Retinal pigment epithelial cell (primary cell): ENCODE data around the gene BCDIN3D.

ENCODE experiments used
- DNase-seq: peaks from one replicate; pipeline ENCODE4 v3.0.0-alpha.2; 2010; ENCODE audit warnings: low read depth
- H3K4me3 ChIP-seq: 2 replicates; pipeline ENCODE4 v1.5.1; 2011; ENCODE audit warnings: mild to moderate bottlenecking, low read length, control low read depth, moderate library complexity
- TF ChIP-seq, protein P1 (sequence below): conservative IDR thresholded peaks from 2 replicates; pipeline ENCODE4 v1.5.1; 2011; ENCODE audit warnings: low read depth, low read length, control low read depth, inconsistent platforms

BCDIN3D gene

DNA sequence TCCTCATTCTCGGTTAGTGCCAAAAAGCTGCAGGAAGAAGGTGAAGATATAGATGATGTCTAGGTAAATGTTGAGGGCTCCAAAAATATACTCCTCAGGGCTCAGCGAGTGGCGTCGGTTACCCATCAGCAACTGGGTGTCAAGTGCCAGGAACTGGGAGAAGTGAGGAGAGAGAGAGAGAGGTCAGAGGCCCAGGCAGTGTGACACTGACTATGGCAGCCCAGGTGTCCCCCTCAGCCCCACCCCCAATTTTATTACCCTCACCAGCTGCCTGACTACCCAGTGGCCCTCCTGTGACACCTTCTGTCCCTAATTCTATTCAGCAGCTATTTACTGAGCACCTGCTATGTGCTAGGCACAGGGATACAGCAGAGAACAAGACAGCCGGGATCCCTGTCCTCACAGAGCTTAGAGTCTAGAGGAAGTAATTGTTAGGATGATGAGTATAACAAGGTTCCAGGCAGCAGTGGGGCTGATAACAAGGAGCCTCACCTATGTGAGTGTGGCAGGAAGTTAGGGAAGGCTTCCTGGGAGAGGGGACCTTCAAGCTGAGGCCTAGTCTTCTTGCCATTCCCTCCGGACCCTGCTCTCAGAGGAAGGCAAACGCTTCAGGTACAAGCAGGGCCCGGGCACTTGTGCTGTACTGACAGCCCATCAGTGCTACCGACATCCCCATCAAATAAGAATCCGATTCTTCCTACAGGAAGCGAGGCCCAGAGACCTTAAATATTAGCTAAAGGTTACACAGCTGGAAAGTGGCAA lies 27.8 kb upstream of the BCDIN3D start:
- TF ChIP-seq, protein P1, sequence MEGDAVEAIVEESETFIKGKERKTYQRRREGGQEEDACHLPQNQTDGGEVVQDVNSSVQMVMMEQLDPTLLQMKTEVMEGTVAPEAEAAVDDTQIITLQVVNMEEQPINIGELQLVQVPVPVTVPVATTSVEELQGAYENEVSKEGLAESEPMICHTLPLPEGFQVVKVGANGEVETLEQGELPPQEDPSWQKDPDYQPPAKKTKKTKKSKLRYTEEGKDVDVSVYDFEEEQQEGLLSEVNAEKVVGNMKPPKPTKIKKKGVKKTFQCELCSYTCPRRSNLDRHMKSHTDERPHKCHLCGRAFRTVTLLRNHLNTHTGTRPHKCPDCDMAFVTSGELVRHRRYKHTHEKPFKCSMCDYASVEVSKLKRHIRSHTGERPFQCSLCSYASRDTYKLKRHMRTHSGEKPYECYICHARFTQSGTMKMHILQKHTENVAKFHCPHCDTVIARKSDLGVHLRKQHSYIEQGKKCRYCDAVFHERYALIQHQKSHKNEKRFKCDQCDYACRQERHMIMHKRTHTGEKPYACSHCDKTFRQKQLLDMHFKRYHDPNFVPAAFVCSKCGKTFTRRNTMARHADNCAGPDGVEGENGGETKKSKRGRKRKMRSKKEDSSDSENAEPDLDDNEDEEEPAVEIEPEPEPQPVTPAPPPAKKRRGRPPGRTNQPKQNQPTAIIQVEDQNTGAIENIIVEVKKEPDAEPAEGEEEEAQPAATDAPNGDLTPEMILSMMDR = no peak
- no peak for DNase-seq
- H3K4me3 ChIP-seq = no peak overlapping the region

DNA sequence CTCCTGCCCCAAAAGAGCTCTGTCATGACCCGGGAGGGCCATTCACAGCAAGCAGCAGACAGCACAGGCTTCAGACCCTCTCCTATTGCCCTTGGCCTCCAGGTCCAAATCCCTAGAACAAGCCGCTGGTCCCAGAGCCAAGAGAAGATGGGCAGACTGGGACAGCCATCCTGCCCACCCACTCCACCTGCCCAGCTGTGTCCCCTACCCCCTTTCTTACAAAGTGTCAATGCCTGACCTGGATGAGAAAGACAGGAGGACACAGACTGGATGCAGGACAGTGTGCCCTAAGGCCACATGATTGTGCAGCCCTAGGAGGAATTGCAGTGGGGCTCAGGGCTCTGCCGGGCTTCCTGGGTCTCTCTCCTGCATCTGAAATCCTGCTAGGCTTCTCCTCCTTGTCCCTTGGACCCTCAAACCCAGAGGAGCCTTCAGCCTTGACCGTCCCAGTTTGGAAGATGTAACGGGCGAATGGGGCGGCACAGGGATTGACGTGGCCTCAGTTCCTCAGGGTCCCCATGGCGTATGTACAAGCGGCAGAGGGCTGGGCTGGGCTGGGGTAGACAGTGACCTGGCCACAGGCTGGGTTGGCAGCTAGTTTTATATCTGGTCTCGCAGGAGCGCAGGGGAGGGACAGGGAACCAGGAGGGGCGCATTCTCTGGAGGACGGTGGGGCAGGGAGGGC lies 27.1 kb upstream of the BCDIN3D start:
- no peak overlapping the region for H3K4me3 ChIP-seq
- TF ChIP-seq, protein P1 = no peak
- DNase-seq = no peak

DNA sequence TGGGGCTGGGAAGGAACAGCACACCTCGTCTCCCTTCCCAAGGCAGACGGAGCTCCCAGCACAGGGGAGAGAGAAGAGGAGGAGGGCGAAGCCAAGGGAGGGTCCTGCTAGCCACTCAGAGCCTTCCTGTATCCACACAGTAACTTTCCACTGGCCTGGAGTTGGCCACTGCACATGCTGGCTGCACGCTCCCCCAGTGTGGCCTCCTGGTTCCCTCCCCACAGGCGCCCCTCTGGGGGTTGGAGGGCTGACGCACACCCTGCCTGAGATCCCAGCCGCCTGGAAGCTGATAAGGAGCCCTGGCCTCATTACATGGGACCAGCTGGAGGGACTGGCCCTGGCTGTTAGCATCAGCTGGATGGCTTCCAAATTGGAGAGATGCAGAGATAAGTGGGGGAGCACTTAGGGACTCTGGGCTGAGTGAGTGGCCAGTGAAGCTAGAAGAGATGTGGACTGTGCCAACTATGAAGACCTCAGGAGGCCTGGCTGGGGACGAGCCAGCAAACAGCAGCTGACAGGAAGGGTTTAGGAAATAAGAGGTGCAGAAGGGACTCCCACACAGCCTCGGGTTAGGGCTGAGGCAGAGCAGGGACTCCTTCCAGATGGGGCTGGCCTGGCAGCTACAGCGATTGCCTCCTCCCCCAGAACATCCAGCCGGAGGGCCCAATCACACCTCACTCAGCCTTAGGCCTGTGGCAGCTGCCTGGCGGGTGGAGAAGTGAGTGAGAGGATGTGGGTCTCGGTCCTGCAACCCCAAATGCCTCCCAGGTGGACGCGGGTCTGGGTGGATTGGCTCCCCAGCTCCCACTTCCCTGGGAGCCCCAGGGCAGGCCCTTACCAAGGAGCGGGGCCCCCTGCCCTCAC lies 26.3 kb upstream of the BCDIN3D start:
- TF ChIP-seq, protein P1 = no peak
- DNase-seq = peak; percentile 95
- H3K4me3 ChIP-seq = no peak overlapping the region

DNA sequence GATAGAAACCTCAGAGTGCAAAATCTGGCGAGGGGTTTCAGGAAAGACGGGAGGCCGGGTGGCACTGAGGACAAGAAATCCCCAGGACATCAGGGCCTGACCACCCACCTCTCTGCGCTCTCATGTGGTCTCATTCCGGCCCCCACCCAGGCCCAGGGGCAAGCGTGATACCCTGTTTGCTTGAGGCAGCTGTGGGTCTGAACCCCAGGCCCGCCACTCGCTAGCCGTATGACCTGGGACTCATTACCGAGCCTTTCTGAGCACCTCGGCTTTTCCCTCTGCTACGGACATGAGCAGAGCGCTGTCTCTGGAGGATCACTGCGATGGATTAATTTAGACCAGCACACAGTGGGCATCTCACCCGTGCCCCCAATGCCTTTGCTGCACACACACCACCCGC lies 25.5 kb upstream of the BCDIN3D start:
- no peak for DNase-seq
- no peak overlapping the region for H3K4me3 ChIP-seq
- TF ChIP-seq, protein P1 = no peak

DNA sequence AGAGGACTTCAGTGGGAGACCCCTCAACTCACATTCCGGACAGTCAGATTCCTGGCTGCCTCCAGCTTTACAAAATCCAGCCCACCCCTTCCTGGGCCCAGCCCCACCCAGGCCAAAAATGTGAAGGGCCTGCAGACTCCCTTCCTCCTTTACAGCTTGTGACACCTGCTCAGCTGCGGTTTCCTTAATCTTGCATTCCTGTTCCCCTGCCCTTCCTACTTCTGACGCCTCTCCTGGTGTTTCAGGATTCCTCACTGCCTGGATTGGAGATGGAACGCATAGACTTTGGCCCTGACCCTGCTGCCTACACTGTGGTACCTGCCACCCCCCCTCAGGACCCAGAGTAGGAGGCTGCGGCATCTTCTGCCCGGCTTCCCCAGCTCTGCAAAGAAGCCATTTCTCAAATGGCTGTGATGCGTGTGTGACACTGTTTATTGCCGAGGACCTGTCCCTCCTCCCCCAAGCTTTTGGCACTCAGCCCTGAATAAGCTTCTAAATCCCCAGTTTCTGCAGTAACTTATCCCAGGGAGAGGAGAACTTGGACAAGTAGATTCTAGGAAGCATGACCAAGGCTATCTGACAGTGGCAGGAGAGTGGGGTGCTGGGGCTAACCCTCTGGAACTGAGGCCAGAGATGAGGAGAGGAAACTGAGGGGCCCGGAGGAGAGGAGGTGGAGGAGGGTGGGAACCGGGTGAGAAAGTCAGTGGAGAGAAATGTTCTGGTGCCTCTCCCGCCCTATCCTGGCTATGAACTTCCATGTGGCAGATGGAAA lies 24.9 kb upstream of the BCDIN3D start:
- no peak for DNase-seq
- TF ChIP-seq, protein P1 = no peak
- no peak overlapping the region for H3K4me3 ChIP-seq

DNA sequence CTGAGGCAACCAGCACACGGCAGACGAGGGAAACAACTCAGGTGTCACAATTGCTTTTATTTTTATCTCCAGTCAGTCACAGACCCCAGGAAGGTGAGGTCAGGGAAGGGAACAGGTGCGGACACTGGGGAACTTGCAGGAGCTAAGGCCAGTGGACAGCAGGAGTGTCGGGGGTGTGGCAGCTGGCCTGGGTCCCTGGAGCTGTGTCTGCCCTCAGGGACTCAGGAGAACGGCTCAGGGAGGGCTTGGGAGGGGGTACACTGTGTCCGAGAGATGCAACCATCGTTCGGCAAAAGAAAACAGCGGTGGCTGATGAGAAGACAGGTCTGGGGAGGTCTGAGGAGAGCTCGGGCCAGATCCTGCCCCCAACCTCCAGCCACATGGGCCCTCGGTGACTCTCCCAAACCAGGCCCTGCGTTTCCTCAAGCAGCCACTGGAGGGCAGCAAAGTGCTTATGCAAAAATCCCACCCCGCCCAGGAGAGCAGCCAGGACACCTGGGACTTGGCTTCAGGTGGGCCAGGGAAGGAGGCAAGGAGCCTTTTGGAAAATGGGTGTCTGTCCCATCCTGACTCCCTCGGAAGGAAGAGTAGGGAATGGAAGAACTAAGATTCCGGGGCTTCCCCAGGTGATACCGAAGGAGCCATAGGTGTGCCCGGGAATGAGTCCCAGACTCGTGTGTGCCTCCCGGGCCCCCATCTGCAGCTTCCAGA lies 24.1 kb upstream of the BCDIN3D start:
- no peak overlapping the region for H3K4me3 ChIP-seq
- TF ChIP-seq, protein P1 = peak; percentile 99
- DNase-seq = no peak
